ENCODE measurements around the gene ABL1. TPM values are rescaled to one million over a fixed set of nuclear protein-coding genes. Genes with fewer than 3 reads are reported as not detected.
A peak's percentile ranks its signal among the peaks of the same experiment; 100 is the strongest.

ABL1 gene
- total RNA-seq, 1 experiment from 2014 or later: 83.6 TPM

GRCh38 chr9:130854835-130855234 is 19.8 kb downstream of the ABL1 start:
- H2BK120ac ChIP-seq (ENCODE audit: low read depth, low read length, poor library complexity, severe bottlenecking): no peak overlapping the region
- H2BK15ac ChIP-seq (ENCODE audit: low read depth, low read length): no peak overlapping the region
- no peak overlapping the region for H3K9ac ChIP-seq (ENCODE audit: extremely low read depth, insufficient read length, low read length)
- no peak overlapping the region for H3K18ac ChIP-seq (ENCODE audit: insufficient read length, low read depth, low read length)
- peak; percentile 48; the same call in 2 of the 3 replicates for TF ChIP-seq CTCF (conservative IDR thresholded peaks at IDR 0.05)
- Mint-ChIP-seq H3K9me3 (no peaks in the 10 kb centered on the region), H3K4me1 (peaks cover 5 to 17% of the 10 kb centered on the region in 2 experiments; a peak in 3 of 4 replicates), H3K36me3 (ENCODE audit: insufficient read depth in 1 of 3, low read depth in 3 of 3) (peaks cover 15 to 48% (median 44%) of the 10 kb centered on the region in 3 experiments), H3K27me3 (ENCODE audit: low read depth) (no peaks in the 10 kb centered on the region), H3K27ac (no peak overlapping the region), H3K4me3 (no peak overlapping the region)
- H2BK5ac ChIP-seq (ENCODE audit: insufficient read length, low read length): no peak overlapping the region
- no peak overlapping the region for H3K23ac ChIP-seq (ENCODE audit: insufficient read length, low read depth, low read length)
- H4K20me1 ChIP-seq (ENCODE audit: control insufficient read depth, insufficient read depth, insufficient read length): no peaks in the 10 kb centered on the region
- no peak for DNase-seq
- H3K14ac ChIP-seq (ENCODE audit: insufficient read depth, low read length): no peak overlapping the region
- H3K27ac ChIP-seq (ENCODE audit: insufficient read length, low read depth, low read length): no peak overlapping the region
- no peaks in the 10 kb centered on the region for H3K23me2 ChIP-seq (ENCODE audit: insufficient read length, low read depth, low read length, poor library complexity, severe bottlenecking)
- no CpG with 5 or more reads among the region's 9 CpGs for WGBS (ENCODE audit: extremely low coverage, insufficient read length, low lambda C conversion rate)
- H2BK12ac ChIP-seq (ENCODE audit: insufficient read length, low read depth, low read length): no peak overlapping the region
- no peak overlapping the region for H3K4ac ChIP-seq (ENCODE audit: low read depth, low read length)
- H4K5ac ChIP-seq (ENCODE audit: insufficient read length, low read depth, low read length): no peak overlapping the region
- no peak overlapping the region for H3T11ph ChIP-seq (ENCODE audit: low read length)
- no peak overlapping the region for H3K56ac ChIP-seq (ENCODE audit: insufficient read length, low read depth, low read length)
- H3K4me2 ChIP-seq (ENCODE audit: insufficient read depth, insufficient read length, low read length): no peak overlapping the region
- H3K79me2 ChIP-seq (ENCODE audit: insufficient read depth, low read length): peaks cover 7% of the 10 kb centered on the region; the same call in 1 of the 2 replicates
- no peak overlapping the region for H2AK5ac ChIP-seq (ENCODE audit: insufficient read length, low read length)
- no peak overlapping the region for H2AFZ ChIP-seq (ENCODE audit: low read length)
- no peak overlapping the region for H2BK20ac ChIP-seq (ENCODE audit: low read depth, low read length, poor library complexity, severe bottlenecking)
- no peaks in the 10 kb centered on the region for H3K9me3 ChIP-seq (ENCODE audit: control insufficient read depth, low read depth, low read length)
- no peaks in the 10 kb centered on the region for H3K27me3 ChIP-seq (ENCODE audit: insufficient read depth, low read length)
- no peak overlapping the region for H4K8ac ChIP-seq (replicated peaks; ENCODE audit: insufficient read length, low read depth, low read length)
- H4K91ac ChIP-seq (ENCODE audit: insufficient read length, low read depth, low read length): no peak overlapping the region
- H3K79me1 ChIP-seq (ENCODE audit: insufficient read depth, low read depth, low read length, poor library complexity, severe bottlenecking): peaks cover 4% of the 10 kb centered on the region
- H3K4me1 ChIP-seq (ENCODE audit: insufficient read depth, low read length): no peaks in the 10 kb centered on the region
